ENCODE measurements around the gene PIK3IP1. TPM values are rescaled to one million over a fixed set of nuclear protein-coding genes. Genes with fewer than 3 reads are reported as not detected.

PIK3IP1 gene
- total RNA-seq (2022; extraction: Qiagen RNA extraction; ENCODE audit: low read depth) = 1.2 to 1.9 TPM (median 1.3 TPM) in 5 replicates

GRCh38 chr22:31292236-31292989 is at the start of gene PIK3IP1:
Gene PIK3IP1 (minus strand): TSS chr22:31292488. CDS start chr22:31292344, 144 bp downstream.

Other genes starting within 250 kb of the PIK3IP1 start
- gene SMTN, start 211.2 kb downstream of the PIK3IP1 start, total RNA-seq (2022; extraction: Qiagen RNA extraction; ENCODE audit: low read depth) = 29.1 to 41.2 TPM (median 31.1 TPM) in 5 replicates
- 65.4 to 80.2 TPM (median 77.0 TPM) in 5 replicates for gene SELENOM, start 184.9 kb downstream of the PIK3IP1 start, total RNA-seq (2022; extraction: Qiagen RNA extraction; ENCODE audit: low read depth)
- 0.47 to 0.86 TPM (median 0.72 TPM) in 5 replicates for gene INPP5J, start 169.5 kb downstream of the PIK3IP1 start, total RNA-seq (2022; extraction: Qiagen RNA extraction; ENCODE audit: low read depth)
- not detected in 5 replicates for gene PLA2G3, start 152.0 kb downstream of the PIK3IP1 start, total RNA-seq (2022; extraction: Qiagen RNA extraction; ENCODE audit: low read depth)
- gene RNF185, start 132.3 kb downstream of the PIK3IP1 start, total RNA-seq (2022; extraction: Qiagen RNA extraction; ENCODE audit: low read depth) = 22.6 to 26.1 TPM (median 23.1 TPM) in 5 replicates
- gene LIMK2, start 80.2 kb downstream of the PIK3IP1 start, total RNA-seq (2022; extraction: Qiagen RNA extraction; ENCODE audit: low read depth) = 6.6 to 8.6 TPM (median 7.7 TPM) in 5 replicates
- 17.2 to 22.8 TPM (median 21.2 TPM) in 5 replicates for gene PATZ1, start 53.9 kb upstream of the PIK3IP1 start, total RNA-seq (2022; extraction: Qiagen RNA extraction; ENCODE audit: low read depth)
- 59.3 to 93.1 TPM (median 62.7 TPM) in 5 replicates for gene DRG1, start 107.1 kb upstream of the PIK3IP1 start, total RNA-seq (2022; extraction: Qiagen RNA extraction; ENCODE audit: low read depth)
- gene EIF4ENIF1, start 197.4 kb upstream of the PIK3IP1 start, total RNA-seq (2022; extraction: Qiagen RNA extraction; ENCODE audit: low read depth) = 11.2 to 19.0 TPM (median 15.0 TPM) in 5 replicates
- 9.6 to 12.8 TPM (median 11.5 TPM) in 5 replicates for gene SFI1, start 204.0 kb upstream of the PIK3IP1 start, total RNA-seq (2022; extraction: Qiagen RNA extraction; ENCODE audit: low read depth)

Measured in A549 treated with CpdA at 1 μM for 4 hours (cell line).